Measurements from ENCODE around the gene PSD2.

- TF ChIP-seq POLR2AphosphoS5 (IDR thresholded peaks at IDR 0.05; ENCODE audit: low read depth), result no peak
- TF ChIP-seq CTCF (IDR thresholded peaks at IDR 0.05; ENCODE audit: insufficient read depth, low read length), result no peak
- TF ChIP-seq REST (IDR thresholded peaks at IDR 0.05; ENCODE audit: insufficient replicate concordance, low read depth), result no peak
Measured at GRCh38 chr5:139759219-139759721, 36.3 kb upstream of the PSD2 start.

Data from HL-60 (cell line).